Activated T-helper 1 cell treated with anti-CD3 and anti-CD28 coated beads, Interleukin-12 subunit alpha, Interleukin-12 subunit beta, Interleukin-2, Interleukin-4 antibody, amounts not matched to agents 30 ng/mL and 10 ng/mL and 1 ng/mL, durations not matched to agents 14 hours and 24 hours and 36 hours (primary cell): ENCODE measurements around the gene GABARAPL2. TPM values are rescaled to one million over a fixed set of nuclear protein-coding genes. Genes with fewer than 3 reads are reported as not detected.
"Not testable (repeated sequence)": the region's sequence is repeated elsewhere in the genome, so short reads cannot be mapped to it uniquely, and the experiment has no call there.

Experiments used
- DNase-seq: peaks from one replicate; pipeline ENCODE4 v3.0.0; 2021; ENCODE audit warnings: low spot score
- H3K27ac Mint-ChIP-seq: one replicate; pipeline ENCODE4 v1.8.0; 2021; ENCODE audit warnings: mild to moderate bottlenecking, mixed read lengths
- H3K27me3 Mint-ChIP-seq: one replicate; pipeline ENCODE4 v1.8.0; 2022; ENCODE audit warnings: mild to moderate bottlenecking, moderate library complexity, mixed read lengths; ENCODE audit not compliant: insufficient read depth
- H3K36me3 Mint-ChIP-seq: one replicate; pipeline ENCODE4 v1.8.0; 2021; ENCODE audit warnings: low read depth, mixed read lengths
- H3K4me1 Mint-ChIP-seq: one replicate; pipeline ENCODE4 v1.8.0; 2021; ENCODE audit warnings: low read depth, mixed read lengths
- H3K4me3 Mint-ChIP-seq: one replicate; pipeline ENCODE4 v1.8.0; 2021; ENCODE audit warnings: mild to moderate bottlenecking, moderate library complexity, mixed read lengths
- H3K9me3 Mint-ChIP-seq: one replicate; pipeline ENCODE4 v1.8.0; 2021; ENCODE audit warnings: mixed read lengths
- intact Hi-C: fragments of 100-400 bp; cut with micrococcal nuclease; formaldehyde crosslinking; loops from one replicate; pipeline ENCODE4 v1.15.1; 2024
- total RNA-seq: library from RNA; stranded (reverse); gene quantifications from 2 replicates; pipeline ENCODE4 v1.2.3, GENCODE V29; 2022

GABARAPL2 gene
- total RNA-seq, 1 donor from 2014 or later, result 62.7 TPM

DNA sequence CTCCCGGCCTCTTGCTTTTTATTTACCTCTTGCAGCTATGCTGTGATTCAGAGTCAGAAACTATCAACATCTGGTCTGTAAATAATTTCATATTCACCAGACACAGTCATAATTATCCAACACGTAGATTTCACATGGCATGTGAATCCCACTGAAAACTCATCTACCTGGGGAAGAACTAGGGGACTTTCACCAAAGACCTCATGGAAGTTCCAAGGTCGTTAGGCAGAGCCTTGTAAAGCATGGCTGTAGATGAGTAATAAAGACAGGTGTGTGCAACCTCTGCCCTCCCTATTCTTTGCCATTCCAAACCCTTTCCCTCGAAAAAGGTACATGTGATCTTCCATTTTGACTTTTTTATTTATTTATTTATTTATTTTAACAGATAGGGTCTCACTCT is 28.4 kb upstream of the GABARAPL2 start:
- Mint-ChIP-seq H3K27me3 (peaks cover 2% of the 10 kb centered on the region), H3K36me3 (no peaks in the 10 kb centered on the region), H3K4me1 (peaks cover 7% of the 10 kb centered on the region), H3K27ac (no peak overlapping the region), H3K9me3 (no peaks in the 10 kb centered on the region), H3K4me3 (no peak overlapping the region)
- intact Hi-C loops, result no loop called here
- DNase-seq, result no peak

GRCh38 chr16:75538882-75539565 is 27.2 kb upstream of the GABARAPL2 start:
- DNase-seq, H3K27me3 Mint-ChIP-seq, H3K36me3 Mint-ChIP-seq, H3K4me3 Mint-ChIP-seq, H3K4me1 Mint-ChIP-seq, H3K9me3 Mint-ChIP-seq, H3K27ac Mint-ChIP-seq, intact Hi-C loops: not testable (repeated sequence)

GRCh38 chr16:75541236-75541635 is 24.9 kb upstream of the GABARAPL2 start:
- Mint-ChIP-seq H3K27me3 (no peaks in the 10 kb centered on the region), H3K27ac (no peak overlapping the region)

GRCh38 chr16:75542462-75542861 is 23.7 kb upstream of the GABARAPL2 start:
- H3K4me3 Mint-ChIP-seq, H3K27ac Mint-ChIP-seq, DNase-seq, H3K36me3 Mint-ChIP-seq, intact Hi-C loops, H3K4me1 Mint-ChIP-seq, H3K9me3 Mint-ChIP-seq, H3K27me3 Mint-ChIP-seq: not testable (repeated sequence)

More at GRCh38 chr16:75541236-75541635, 24.9 kb upstream of the GABARAPL2 start:
- H3K4me3 Mint-ChIP-seq, result no peak overlapping the region
- peaks cover 7% of the 10 kb centered on the region for H3K4me1 Mint-ChIP-seq
- DNase-seq, result no peak
- no peaks in the 10 kb centered on the region for H3K9me3 Mint-ChIP-seq
- intact Hi-C loops, result no loop called here
- no peaks in the 10 kb centered on the region for H3K36me3 Mint-ChIP-seq

DNA sequence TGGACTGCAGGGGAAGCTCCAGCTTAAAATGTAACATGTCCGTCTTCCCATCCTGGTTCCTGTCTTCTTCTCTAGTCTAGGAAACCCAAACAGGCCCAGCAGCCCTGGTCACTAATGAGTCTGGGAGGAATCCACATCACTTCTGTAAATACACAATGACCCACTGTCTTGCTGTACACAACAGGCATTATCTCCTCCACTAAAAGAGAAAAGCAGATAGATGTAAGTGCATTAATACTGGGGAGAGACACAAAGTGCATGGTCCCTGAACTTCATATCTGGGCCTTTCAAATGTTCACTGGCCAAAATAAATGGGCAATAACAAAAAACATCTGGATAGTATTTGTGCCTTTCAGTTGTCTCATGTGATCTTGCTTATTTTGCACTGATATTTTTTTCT is 20.3 kb upstream of the GABARAPL2 start:
- H3K9me3 Mint-ChIP-seq, H3K27me3 Mint-ChIP-seq, DNase-seq, H3K27ac Mint-ChIP-seq, H3K36me3 Mint-ChIP-seq, H3K4me3 Mint-ChIP-seq, intact Hi-C loops: not testable (repeated sequence)
- peaks cover 14% of the 10 kb centered on the region for H3K4me1 Mint-ChIP-seq

- no peaks in the 10 kb centered on the region for H3K36me3 Mint-ChIP-seq
- H3K9me3 Mint-ChIP-seq, result no peaks in the 10 kb centered on the region
- intact Hi-C loops, result no loop called here
- no peaks in the 10 kb centered on the region for H3K27me3 Mint-ChIP-seq
- no peak for DNase-seq
- no peak overlapping the region for H3K27ac Mint-ChIP-seq
- H3K4me1 Mint-ChIP-seq, result peaks cover 14% of the 10 kb centered on the region
- no peak overlapping the region for H3K4me3 Mint-ChIP-seq
These were observed 19.9 kb upstream of the GABARAPL2 start for GRCh38 chr16:75546293-75546692.

- H3K27ac Mint-ChIP-seq, H3K4me3 Mint-ChIP-seq, DNase-seq, intact Hi-C loops, H3K9me3 Mint-ChIP-seq, H3K27me3 Mint-ChIP-seq, H3K36me3 Mint-ChIP-seq: not testable (repeated sequence)
- peaks cover 14% of the 10 kb centered on the region for H3K4me1 Mint-ChIP-seq
These were observed 17.7 kb upstream of the GABARAPL2 start for GRCh38 chr16:75548456-75548855.

DNA sequence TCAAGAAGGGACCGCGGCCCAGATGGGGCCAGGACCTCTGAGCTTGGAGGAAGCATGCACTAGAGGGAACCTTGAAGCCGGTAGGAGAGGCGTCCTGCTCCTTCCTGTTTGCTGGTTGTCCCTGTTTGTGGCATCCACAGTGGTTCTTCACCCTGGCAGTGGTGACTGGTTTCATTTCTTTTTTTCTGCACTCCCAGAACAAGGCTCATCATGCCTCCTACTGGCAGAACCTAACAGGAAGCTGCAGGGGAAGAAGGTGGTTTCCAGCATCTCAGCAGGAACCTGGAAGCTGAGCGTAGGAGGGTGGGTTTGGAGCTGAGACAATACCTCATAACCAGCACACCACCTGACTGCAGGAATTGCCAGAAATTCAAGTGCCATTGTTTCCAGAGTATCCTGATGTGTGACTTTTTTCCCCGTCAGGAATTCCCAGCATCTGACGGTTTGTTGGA is 15.9 kb upstream of the GABARAPL2 start:
- no peaks in the 10 kb centered on the region for H3K36me3 Mint-ChIP-seq
- no peak overlapping the region for H3K4me3 Mint-ChIP-seq
- peaks cover 16% of the 10 kb centered on the region for H3K4me1 Mint-ChIP-seq
- no peaks in the 10 kb centered on the region for H3K9me3 Mint-ChIP-seq
- no peak overlapping the region for H3K27ac Mint-ChIP-seq
- H3K27me3 Mint-ChIP-seq, result peaks cover 4% of the 10 kb centered on the region
- intact Hi-C loops, result loop anchor here (2.0 to 10.0 kb wide), 2 partner anchors 17 to 845 kb away; partner anchors contain the start of genes GABARAPL2 and MLKL
- DNase-seq, result peak; percentile 21

DNA sequence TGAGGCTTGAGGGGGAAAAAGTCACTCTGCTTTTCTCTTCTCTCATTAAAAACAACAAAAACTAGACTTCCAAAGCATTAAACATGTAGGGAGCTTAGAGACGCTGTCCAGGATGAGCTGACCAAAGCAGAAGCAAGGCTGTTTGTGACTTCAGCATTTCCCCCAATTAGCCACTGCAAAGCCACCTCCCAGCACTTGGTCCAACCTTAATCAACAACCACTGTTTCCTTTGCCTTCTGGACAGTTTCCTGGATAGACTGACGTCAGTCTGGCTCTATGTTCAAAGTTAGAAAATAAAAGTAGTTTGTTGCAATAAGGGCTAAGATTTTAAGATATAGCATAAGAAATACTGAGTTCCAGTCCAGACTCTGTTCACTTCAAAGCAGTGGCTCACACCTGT is 13.2 kb upstream of the GABARAPL2 start:
- intact Hi-C loops, result loop anchor here (10.0 kb wide), 1 partner anchor 848 kb away; the partner anchor contains the start of gene MLKL
- H3K36me3 Mint-ChIP-seq, result no peaks in the 10 kb centered on the region
- H3K27ac Mint-ChIP-seq, result no peak overlapping the region
- no peak for DNase-seq
- H3K4me3 Mint-ChIP-seq, result no peak overlapping the region
- H3K27me3 Mint-ChIP-seq, result peaks cover 6% of the 10 kb centered on the region
- H3K4me1 Mint-ChIP-seq, result peaks cover 25% of the 10 kb centered on the region
- H3K9me3 Mint-ChIP-seq, result no peaks in the 10 kb centered on the region

DNA sequence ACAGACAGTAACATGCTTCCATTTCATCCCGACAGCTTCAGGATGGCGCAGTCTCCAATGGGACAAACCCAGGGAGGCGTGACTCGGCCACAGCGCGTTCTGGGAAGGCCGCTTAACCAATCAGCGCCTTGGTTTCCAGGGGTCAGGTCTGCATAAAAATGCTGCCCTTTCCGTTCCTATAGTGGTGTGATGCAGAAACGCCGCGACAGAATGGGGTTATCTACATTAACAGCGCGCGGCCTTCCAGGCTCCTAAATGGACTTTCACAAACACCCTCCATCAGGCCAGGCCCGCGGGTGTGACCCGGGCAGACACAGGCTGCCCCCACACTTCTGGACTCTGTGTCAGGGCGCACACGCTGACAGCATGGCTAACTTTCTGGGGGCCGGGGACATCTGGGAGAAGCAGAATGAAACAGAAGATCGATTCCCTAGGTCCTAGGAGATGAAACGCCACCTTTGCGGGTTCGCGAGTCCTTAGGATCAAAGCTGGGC is 10.9 kb upstream of the GABARAPL2 start:
- intact Hi-C loops, result loop anchor here (10.0 kb wide), 1 partner anchor 850 kb away; the partner anchor contains the start of gene MLKL
- Mint-ChIP-seq H3K36me3 (no peaks in the 10 kb centered on the region), H3K27me3 (peaks cover 7% of the 10 kb centered on the region), H3K9me3 (no peaks in the 10 kb centered on the region), H3K4me3 (peak overlapping the region; percentile 92), H3K27ac (peak overlapping the region; percentile 89), H3K4me1 (peaks cover 14% of the 10 kb centered on the region)
- no peak for DNase-seq

DNA sequence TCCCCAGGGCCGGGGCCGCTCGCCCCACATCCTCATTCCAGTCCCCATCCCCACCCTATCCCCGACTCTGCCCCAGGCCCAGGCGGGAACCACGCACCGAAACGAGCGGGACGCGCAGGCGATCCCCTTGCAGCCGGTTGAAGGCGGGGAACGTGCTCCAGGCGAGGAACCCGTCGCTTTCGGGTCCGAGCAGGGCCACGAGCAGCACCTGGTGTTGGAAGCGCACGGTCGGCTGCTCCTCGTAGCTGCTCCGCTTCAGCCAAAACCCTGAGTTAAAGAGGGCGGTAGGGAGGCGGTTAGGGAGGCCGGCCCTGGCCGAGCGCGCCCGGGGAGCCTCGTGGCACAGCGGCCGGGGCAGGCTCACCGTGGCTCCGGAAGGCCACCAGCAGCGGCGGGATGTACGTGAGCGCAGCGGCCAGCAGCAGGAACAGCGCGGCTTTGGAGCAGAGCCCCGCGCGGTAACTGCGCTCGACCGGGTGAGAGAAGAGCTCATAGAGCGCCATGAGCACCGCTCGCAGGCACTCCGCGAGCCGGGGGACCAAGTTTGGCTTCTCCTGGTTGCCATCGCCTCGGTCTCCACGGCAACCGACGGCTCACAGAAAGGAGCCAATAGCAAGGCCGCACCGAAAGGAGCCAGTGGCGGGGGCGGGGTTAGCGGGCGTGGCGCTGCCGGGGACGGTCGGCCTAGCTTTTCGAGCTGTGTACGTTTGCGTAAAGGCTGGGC is 10.3 kb upstream of the GABARAPL2 start, which contains the start of gene TMEM231:
Gene TMEM231 (minus strand): TSS at position 546 of the 724 bp plus-strand sequence. CDS start 43 bp downstream, at position 503.
- H3K36me3 Mint-ChIP-seq, result no peaks in the 10 kb centered on the region
- H3K4me3 Mint-ChIP-seq, result peak within 1 kb of the TSS; percentile 92
- peak within 1 kb of the TSS; percentile 89 for H3K27ac Mint-ChIP-seq
- no peaks in the 10 kb centered on the region for H3K9me3 Mint-ChIP-seq
- DNase-seq, result peak; percentile 95
- H3K27me3 Mint-ChIP-seq, result peaks cover 7% of the 10 kb centered on the region
- intact Hi-C loops, result loop anchor here (1.0 to 10.0 kb wide), 7 partner anchors 10 to 851 kb away; partner anchors contain the start of genes ADAT1, CFDP1, GABARAPL2 and KARS1
- H3K4me1 Mint-ChIP-seq, result peaks cover 11% of the 10 kb centered on the region

DNA sequence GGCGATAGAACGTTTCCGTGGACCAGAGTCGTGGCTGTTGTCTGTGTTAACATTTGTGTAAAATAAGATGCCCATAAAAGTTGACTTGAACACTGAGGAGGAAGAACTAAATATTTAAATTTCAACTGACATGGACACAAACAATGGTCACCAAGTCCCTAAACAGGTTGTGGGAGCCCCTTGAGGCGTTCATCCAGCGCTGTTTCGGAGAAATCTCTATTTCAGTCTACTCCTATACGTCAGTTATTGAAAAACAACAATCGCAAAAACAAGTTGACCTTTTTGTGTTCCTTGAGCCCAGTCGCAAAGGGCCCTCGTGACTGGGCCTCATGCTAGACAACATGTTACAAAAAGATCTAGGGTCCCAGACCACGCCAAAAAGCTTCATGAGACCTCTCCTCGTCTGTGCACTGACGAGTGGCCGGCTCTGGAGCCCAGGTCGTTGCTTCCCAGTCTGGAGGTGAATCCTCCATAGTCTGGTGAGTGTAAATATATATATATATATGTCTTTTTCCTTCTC is 9.7 kb upstream of the GABARAPL2 start:
- Mint-ChIP-seq H3K27me3 (peaks cover 7% of the 10 kb centered on the region), H3K4me3 (peak overlapping the region; percentile 92), H3K9me3 (no peaks in the 10 kb centered on the region), H3K27ac (peak overlapping the region; percentile 89), H3K4me1 (peaks cover 11% of the 10 kb centered on the region), H3K36me3 (no peaks in the 10 kb centered on the region)
- DNase-seq, result no peak
- intact Hi-C loops, result loop anchor here (1.0 to 10.0 kb wide), 7 partner anchors 10 to 852 kb away; partner anchors contain the start of genes ADAT1, CFDP1, GABARAPL2 and KARS1
